Tibial artery (tissue), 4 donors: ENCODE measurements around the gene PCDH7.

Experiments used
- DNase-seq, 2 donors: peaks; one replicate each; pipeline ENCODE4 v3.0.0-alpha.2; 2019
- H3K27ac ChIP-seq, 2 donors: fragments of 200-600 bp; sonication (generic) in 1 of 2; 1 replicate in 1 of 2; 2 replicates in 1 of 2; pipeline ENCODE4 v1.5.1; 2018 to 2019; ENCODE audit warnings: mild to moderate bottlenecking in 1 of 2
- H3K27me3 ChIP-seq, 2 donors: fragments of 200-600 bp; sonication (generic) in 1 of 2; one replicate each; pipeline versions ENCODE4 v1.5.1 to v1.6.0; 2016 to 2019
- H3K36me3 ChIP-seq, 3 donors: fragments of 200-600 bp; sonication (generic) in 2 of 3; one replicate each; pipeline ENCODE4 v1.5.1; 2016 to 2019; ENCODE audit warnings: mild to moderate bottlenecking in 2 of 3
- H3K4me1 ChIP-seq, 4 donors: fragments of 200-600 bp; sonication (generic) in 2 of 4; 1 replicate in 3 of 4; 2 replicates in 1 of 4; pipeline ENCODE4 v1.5.1; 2016 to 2019
- H3K4me3 ChIP-seq, 2 donors: fragments of 200-600 bp; sonication (generic) in 1 of 2; 1 replicate in 1 of 2; 2 replicates in 1 of 2; pipeline ENCODE4 v1.5.1; 2018 to 2019; ENCODE audit warnings: mild to moderate bottlenecking in 2 of 2
- H3K9me3 ChIP-seq, 3 donors: fragments of 200-600 bp; sonication (generic) in 1 of 3; one replicate each; pipeline ENCODE4 v1.5.1; 2016 to 2019
- CTCF ChIP-seq, 2 experiments: fragments of 200-600 bp in 1 of 2; fragments of 450-650 bp in 1 of 2; IDR thresholded peaks; one replicate each; pipeline ENCODE4 v1.5.1; 2017 to 2019; ENCODE audit warnings: antibody characterized with exemption in 2 of 2, mild to moderate bottlenecking in 1 of 2, moderate library complexity in 1 of 2
- intact Hi-C: fragments of 100-400 bp; cut with DNase I; formaldehyde crosslinking; loops from one replicate; pipeline ENCODE4 v1.15.0; 2023; ENCODE audit warnings: low total_unique reads

Gene PCDH7

GRCh38 chr4:30770812-30771211, 50.6 kb downstream of the PCDH7 start:
- Histone ChIP-seq H3K36me3 (no peaks in the 10 kb centered on the region), H3K27ac (no peak overlapping the region), H3K4me1 (peaks cover 0 to 65% (median 14%) of the 10 kb centered on the region in 4 donors), H3K9me3 (no peaks in the 10 kb centered on the region), H3K4me3 (no peak overlapping the region), H3K27me3 (no peaks in the 10 kb centered on the region)
- no peak for DNase-seq
- no peak for TF ChIP-seq CTCF (IDR thresholded peaks at IDR 0.05)
- intact Hi-C loops: no loop called here

GRCh38 chr4:30776451-30776850, 56.3 kb downstream of the PCDH7 start:
- TF ChIP-seq CTCF (IDR thresholded peaks at IDR 0.05): no peak
- intact Hi-C loops: no loop called here
- Histone ChIP-seq H3K9me3 (no peaks in the 10 kb centered on the region), H3K27me3 (no peaks in the 10 kb centered on the region), H3K36me3 (no peaks in the 10 kb centered on the region), H3K4me3 (no peak overlapping the region), H3K27ac (no peak overlapping the region), H3K4me1 (peaks cover 0 to 40% (median 0%) of the 10 kb centered on the region in 4 donors)
- no peak for DNase-seq

- no peak for DNase-seq
- Histone ChIP-seq H3K27me3 (no peaks in the 10 kb centered on the region), H3K27ac (no peak overlapping the region), H3K9me3 (no peaks in the 10 kb centered on the region), H3K4me3 (no peak overlapping the region), H3K4me1 (peaks cover 0 to 39% (median 0%) of the 10 kb centered on the region in 4 donors), H3K36me3 (no peaks in the 10 kb centered on the region)
- no peak for TF ChIP-seq CTCF (IDR thresholded peaks at IDR 0.05)
- intact Hi-C loops: no loop called here
Measured at GRCh38 chr4:30776921-30777415, 56.8 kb downstream of the PCDH7 start.
